ENCODE results near the gene PLRG1. TPM values are rescaled to one million over a fixed set of nuclear protein-coding genes. Genes with fewer than 3 reads are reported as not detected.

Gene PLRG1
- total RNA-seq = 96.0 and 102 TPM in 2 replicates

GRCh38 chr4:154549894-154550790, at the start of gene PLRG1:
Gene PLRG1, minus strand, starts transcription at chr4:154550400. Its CDS starts 92 bp downstream, at chr4:154550308.

GRCh38 chr4:154590329-154591006, 40.3 kb upstream of the PLRG1 start, which contains the start of gene FGA:
Gene FGA, minus strand, starts transcription at chr4:154590742. Its CDS starts 55 bp downstream, at chr4:154590687.

GRCh38 chr4:154562697-154563254, 12.6 kb upstream of the PLRG1 start, which contains the start of gene FGB:
Gene FGB, plus strand, starts transcription at chr4:154563011. Its CDS starts 8 bp downstream, at chr4:154563019.

GRCh38 chr4:154491341-154492271, 58.6 kb downstream of the PLRG1 start, which contains the start of gene DCHS2:
Gene DCHS2, minus strand, starts transcription at chr4:154491799. Its CDS starts 444 bp downstream, at chr4:154491355.

Other genes with a start within 250 kb of the PLRG1 start
- not detected in 2 replicates for gene DCHS2, start 58.6 kb downstream of the PLRG1 start, total RNA-seq
- not detected in 2 replicates for gene FGB, start 12.6 kb upstream of the PLRG1 start, total RNA-seq
- not detected in 2 replicates for gene FGA, start 40.3 kb upstream of the PLRG1 start, total RNA-seq
- gene FGG, start 62.3 kb upstream of the PLRG1 start, total RNA-seq = not detected in 2 replicates
- gene LRAT, start 193.6 kb upstream of the PLRG1 start, total RNA-seq = 0.03 and 0.07 TPM in 2 replicates
- gene RBM46, start 230.9 kb upstream of the PLRG1 start, total RNA-seq = under 0.01 TPM in 1 of 2 replicates, not detected in the other

Data from smooth muscle cell of the pulmonary artery (primary cell).